ENCODE results near the gene PUM1.
"Not testable (repeated sequence)": the region's sequence is repeated elsewhere in the genome, so short reads cannot be mapped to it uniquely, and the experiment has no call there.

The PUM1 gene

GRCh38 chr1:30948278-30948677 is 117.2 kb downstream of the PUM1 start:
- TF ChIP-seq CTCF (conservative IDR thresholded peaks at IDR 0.05) (no peak), ZFX (IDR thresholded peaks at IDR 0.05) (no peak)
- no peak overlapping the region for H3K27ac ChIP-seq

- TF ChIP-seq CTCF (conservative IDR thresholded peaks at IDR 0.05), result no peak
- no peak for TF ChIP-seq ZFX (IDR thresholded peaks at IDR 0.05)
Measured at GRCh38 chr1:30947212-30947611, 118.3 kb downstream of the PUM1 start.

GRCh38 chr1:30942326-30942963 is 123.1 kb downstream of the PUM1 start:
- TF ChIP-seq ZFX (IDR thresholded peaks at IDR 0.05) (no peak), CTCF (conservative IDR thresholded peaks at IDR 0.05) (no peak)

More at GRCh38 chr1:30947212-30947611, 118.3 kb downstream of the PUM1 start:
- no peak overlapping the region for H3K27ac ChIP-seq

GRCh38 chr1:30940541-30940940 is 125.0 kb downstream of the PUM1 start:
- TF ChIP-seq CTCF (conservative IDR thresholded peaks at IDR 0.05) (no peak), ZFX (IDR thresholded peaks at IDR 0.05) (no peak)
- H3K27ac ChIP-seq, result no peak overlapping the region

More at GRCh38 chr1:30942326-30942963, 123.1 kb downstream of the PUM1 start:
- no peak overlapping the region for H3K27ac ChIP-seq

- H3K27ac ChIP-seq, result no peak overlapping the region
- TF ChIP-seq CTCF (conservative IDR thresholded peaks at IDR 0.05), result no peak
- TF ChIP-seq ZFX (IDR thresholded peaks at IDR 0.05), result no peak; the same call in 1 of the 2 replicates
Measured at GRCh38 chr1:30936541-30937171, 128.9 kb downstream of the PUM1 start.

- not testable (repeated sequence) for H3K27ac ChIP-seq
Measured at GRCh38 chr1:30935758-30936157, 129.8 kb downstream of the PUM1 start.

- H3K27ac ChIP-seq, result no peak overlapping the region
Measured at GRCh38 chr1:30934613-30935012, 130.9 kb downstream of the PUM1 start.

More at GRCh38 chr1:30934613-30935012, 130.9 kb downstream of the PUM1 start:
- TF ChIP-seq ZFX (IDR thresholded peaks at IDR 0.05), result no peak
- no peak for TF ChIP-seq CTCF (conservative IDR thresholded peaks at IDR 0.05)
